ENCODE results near the gene ZNF304.

- no peak for TF ChIP-seq CTCF (IDR thresholded peaks at IDR 0.05)
- TF ChIP-seq POLR2A (IDR thresholded peaks at IDR 0.05) = no peak
These were observed 31.9 kb downstream of the ZNF304 start for GRCh38 chr19:57382806-57383488.
